H1 (cell line): ENCODE measurements around the gene TAOK1. TPM values are rescaled to one million over a fixed set of nuclear protein-coding genes. Genes with fewer than 3 reads are reported as not detected.

ENCODE experiments used
- CTCF ChIA-PET: fragments of 300-600 bp; sonication (Branson Sonifier 250); formaldehyde crosslinking; loops from one replicate; lab custom pipeline; 2021; ENCODE audit not compliant: partially characterized antibody; lab: Charles Lee
- POLR2A ChIA-PET: fragments of 300-600 bp; sonication (Branson Sonifier 250); formaldehyde crosslinking; loops from one replicate; lab custom pipeline; 2021; ENCODE audit warnings: inconsistent platforms; ENCODE audit not compliant: partially characterized antibody; lab: Charles Lee
- DNase-seq, 2 experiments: peaks; one replicate each; pipeline versions ENCODE4 v3.0.0 to v3.0.0-alpha.2; 2010 to 2022; ENCODE audit warnings: low spot score in 2 of 2, low read depth in 1 of 2, mixed read lengths in 1 of 2
- FAIRE-seq: peaks from 2 replicates; lab custom pipeline; 2011; peaks lifted over from hg19 to GRCh38; lab: Jason Lieb, UNC
- H2AFZ ChIP-seq: 2 replicates; pipeline ENCODE4 v1.8.1; 2012; ENCODE audit warnings: low read length, inconsistent platforms
- H2AK5ac ChIP-seq: 2 replicates; pipeline ENCODE4 v1.6.1; 2013; ENCODE audit warnings: low read depth, low read length
- H2BK120ac ChIP-seq: replicated peaks from 2 replicates; pipeline ENCODE3; 2013; ENCODE audit warnings: low read depth, low read length, inconsistent platforms
- H2BK12ac ChIP-seq: 2 replicates; pipeline ENCODE4 v1.6.1; 2013; ENCODE audit warnings: low read depth, low read length
- H2BK15ac ChIP-seq: 2 replicates; pipeline ENCODE4 v1.6.1; 2013; ENCODE audit warnings: low read length
- H2BK20ac ChIP-seq: 2 replicates; pipeline ENCODE4 v1.6.1; 2013; ENCODE audit warnings: low read length
- H2BK5ac ChIP-seq: 2 replicates; pipeline ENCODE4 v1.6.1; 2013; ENCODE audit warnings: low read depth, low read length
- H3K14ac ChIP-seq: 2 replicates; pipeline ENCODE4 v1.6.1; 2013; ENCODE audit warnings: inconsistent platforms; ENCODE audit not compliant: insufficient read length
- H3K18ac ChIP-seq: 2 replicates; pipeline ENCODE4 v1.6.1; 2013; ENCODE audit warnings: low read length; ENCODE audit errors: extremely low read depth
- H3K23ac ChIP-seq: 2 replicates; pipeline ENCODE4 v1.6.1; 2013; ENCODE audit warnings: inconsistent platforms; ENCODE audit not compliant: insufficient read length
- H3K23me2 ChIP-seq: 2 replicates; pipeline ENCODE4 v1.6.1; 2013; ENCODE audit warnings: low read depth, low read length
- H3K27ac ChIP-seq: 2 replicates; pipeline ENCODE4 v1.6.1; 2011; ENCODE audit warnings: low read depth, low read length, inconsistent platforms
- H3K27me3 ChIP-seq, 4 experiments: replicated peaks in 1 of 4; 1 replicate in 1 of 4; 2 replicates in 3 of 4; pipeline versions ENCODE4 v1.6.1 to v1.8.1; 2011 to 2013; ENCODE audit warnings: low read length in 3 of 4, mild to moderate bottlenecking in 3 of 4, inconsistent platforms in 2 of 4, mixed read lengths in 2 of 4, moderate library complexity in 1 of 4; ENCODE audit not compliant: control insufficient read depth in 3 of 4, insufficient read depth in 3 of 4; ENCODE audit errors: extremely low read depth in 1 of 4
- H3K36me3 ChIP-seq, 4 experiments: 2 replicates each; pipeline versions ENCODE4 v1.6.1 to v1.8.1; 2011 to 2013; ENCODE audit warnings: mild to moderate bottlenecking in 4 of 4, low read length in 3 of 4, moderate library complexity in 2 of 4, control low read depth in 1 of 4, inconsistent platforms in 1 of 4; ENCODE audit not compliant: insufficient read depth in 4 of 4, control insufficient read depth in 2 of 4
- H3K4ac ChIP-seq: replicated peaks from 2 replicates; pipeline ENCODE3; 2013; ENCODE audit warnings: low read length, low read depth, mixed read lengths, inconsistent platforms; ENCODE audit not compliant: insufficient read length
- H3K4me1 ChIP-seq, 4 experiments: replicated peaks in 1 of 4; 1 replicate in 1 of 4; 2 replicates in 3 of 4; pipeline versions ENCODE4 v1.6.1 to v1.8.1; 2011 to 2013; ENCODE audit warnings: low read length in 3 of 4, inconsistent platforms in 2 of 4, mixed read lengths in 1 of 4; ENCODE audit not compliant: insufficient read depth in 4 of 4, control insufficient read depth in 3 of 4
- H3K4me2 ChIP-seq, 2 experiments: 2 replicates each; pipeline versions ENCODE4 v1.6.1 to v1.8.1; 2011 to 2013; ENCODE audit warnings: low read depth in 2 of 2, low read length in 2 of 2, control low read depth in 1 of 2, inconsistent platforms in 1 of 2, mild to moderate bottlenecking in 1 of 2; ENCODE audit not compliant: insufficient read depth in 1 of 2
- H3K4me3 ChIP-seq, 4 experiments: fragments of 200-600, 300-600 bp in 1 of 4; sonication (generic), shearing (Covaris generic), sonication (Bioruptor Twin) in 1 of 4; 2 replicates each; pipeline versions ENCODE4 v1.5.1 to v1.8.1; 2011 to 2016; ENCODE audit warnings: low read length in 4 of 4, low read depth in 3 of 4, control low read depth in 2 of 4, inconsistent platforms in 2 of 4, mild to moderate bottlenecking in 2 of 4, mixed read lengths in 1 of 4, moderate library complexity in 1 of 4; ENCODE audit not compliant: insufficient read depth in 2 of 4; ENCODE audit errors: extremely low read depth in 1 of 4
- H3K56ac ChIP-seq: replicated peaks from 2 replicates; pipeline ENCODE3; 2013; ENCODE audit warnings: low read depth, mild to moderate bottlenecking, mixed read lengths, low read length, inconsistent platforms; ENCODE audit not compliant: insufficient read length
- H3K79me1 ChIP-seq: 2 replicates; pipeline ENCODE4 v1.6.1; 2013; ENCODE audit warnings: low read depth, low read length, control low read depth
- H3K79me2 ChIP-seq, 2 experiments: 2 replicates each; pipeline versions ENCODE4 v1.6.1 to v1.8.1; 2012 to 2013; ENCODE audit warnings: low read length in 2 of 2, mild to moderate bottlenecking in 2 of 2, inconsistent platforms in 1 of 2; ENCODE audit not compliant: insufficient read depth in 2 of 2, control insufficient read depth in 1 of 2
- H3K9ac ChIP-seq, 4 experiments: replicated peaks in 1 of 4; 1 replicate in 1 of 4; 2 replicates in 3 of 4; pipeline versions ENCODE4 v1.6.1 to v1.8.1; 2011 to 2013; ENCODE audit warnings: low read depth in 3 of 4, low read length in 3 of 4, control low read depth in 2 of 4, mild to moderate bottlenecking in 2 of 4, moderate library complexity in 2 of 4, inconsistent platforms in 1 of 4; ENCODE audit errors: extremely low read depth in 1 of 4
- H3K9me3 ChIP-seq, 2 experiments: 2 replicates each; pipeline versions ENCODE4 v1.6.1 to v1.8.1; 2012 to 2013; ENCODE audit warnings: mild to moderate bottlenecking in 2 of 2, moderate library complexity in 2 of 2, control low read depth in 1 of 2, inconsistent platforms in 1 of 2, low read depth in 1 of 2, low read length in 1 of 2, mixed read lengths in 1 of 2; ENCODE audit not compliant: insufficient read depth in 2 of 2
- H4K20me1 ChIP-seq, 2 experiments: replicated peaks in 1 of 2; 2 replicates each; pipeline versions ENCODE3 to v1.8.1; 2011 to 2013; ENCODE audit warnings: inconsistent platforms in 2 of 2, low read length in 2 of 2, mild to moderate bottlenecking in 1 of 2; ENCODE audit not compliant: insufficient read depth in 2 of 2, control insufficient read depth in 1 of 2
- H4K5ac ChIP-seq: 2 replicates; pipeline ENCODE4 v1.6.1; 2013; ENCODE audit warnings: low read length, low read depth, mixed read lengths, inconsistent platforms; ENCODE audit not compliant: insufficient read length
- H4K8ac ChIP-seq: 2 replicates; pipeline ENCODE4 v1.8.0; 2013; ENCODE audit warnings: mild to moderate bottlenecking, moderate library complexity, low read length, inconsistent platforms; ENCODE audit not compliant: insufficient read depth; ENCODE audit errors: extremely low read depth
- H4K91ac ChIP-seq: replicated peaks from 2 replicates; pipeline ENCODE3; 2013; ENCODE audit warnings: low read length, mixed read lengths, inconsistent platforms; ENCODE audit not compliant: insufficient read length
- BACH1 ChIP-seq: IDR thresholded peaks from 2 replicates; pipeline ENCODE4 v1.6.1; 2012; ENCODE audit warnings: low read length, improper control_type of control experiment
- NRF1 ChIP-seq: IDR thresholded peaks from 2 replicates; pipeline ENCODE4 v1.6.1; 2011; ENCODE audit warnings: mild to moderate bottlenecking, low read depth, low read length, improper control_type of control experiment
- SP1 ChIP-seq: IDR thresholded peaks from 2 replicates; pipeline ENCODE4 v1.6.1; 2011; ENCODE audit warnings: low read depth, low read length
- WGBS, 2 experiments: shearing (Covaris generic) in 1 of 2; methylation state at CpG; one replicate each; pipeline versions ENCODE4 v1.1.6 to v1.1.7; 2013 to 2015; ENCODE audit warnings: low lambda C conversion rate in 2 of 2, mixed read lengths in 2 of 2, inconsistent platforms in 1 of 2, low coverage in 1 of 2, missing lambda C conversion rate in 1 of 2; ENCODE audit not compliant: insufficient replicate concordance in 2 of 2, insufficient coverage in 1 of 2, insufficient read length in 1 of 2; ENCODE audit errors: extremely low coverage in 1 of 2, missing lambda C conversion rate in 1 of 2; 5-methylcytosine and 5-hydroxymethylcytosine counted together
- polyA plus RNA-seq, 7 experiments: library from polyadenylated mRNA; depleted of rRNA in 3 of 7; stranded (reverse) in 5 of 7; unstranded in 2 of 7; fragments of >200 nt in 5 of 7; fragments of 200-250 nt in 2 of 7; gene quantifications; 1 replicate in 5 of 7; 2 replicates in 1 of 7; 4 replicates in 1 of 7; pipeline versions ENCODE4 v1.2.1 to v1.2.3, GENCODE V29; 2011 to 2013; ENCODE audit warnings: missing spikeins in 2 of 7, mixed read lengths in 2 of 7
- total RNA-seq: library from RNA; stranded (reverse); fragmentation: NEBNext Ultra II Directional; extraction: Animal tissue kit (Norgen Biotek cat#: 25700); gene quantifications from 2 replicates; pipeline ENCODE4 v1.2.1, GENCODE V29; 2021
- TF ChIP-seq, protein P1 (sequence below), 3 experiments: IDR thresholded peaks; 1 replicate in 2 of 3; 2 replicates in 1 of 3; pipeline versions ENCODE4 v1.5.1 to v1.6.1; 2011; ENCODE audit warnings: low read length in 3 of 3, mild to moderate bottlenecking in 3 of 3, inconsistent platforms in 2 of 3, low read depth in 1 of 3, moderate library complexity in 1 of 3; ENCODE audit not compliant: insufficient read depth in 1 of 3; ENCODE audit errors: control extremely low read depth in 1 of 3

Gene TAOK1
- total and polyA plus RNA-seq, 2 of the 8 experiments (the other 6 are each of a cell fraction or from before 2014, with no cell fraction given), result 12.2 to 90.6 TPM

GRCh38 chr17:29345066-29345465 is 45.1 kb upstream of the TAOK1 start:
- Histone ChIP-seq H3K36me3 (no peaks in the 10 kb centered on the region), H2BK5ac (no peak overlapping the region), H2BK120ac (no peak overlapping the region), H3K14ac (no peak overlapping the region), H2AK5ac (no peak overlapping the region), H3K23ac (no peak overlapping the region), H4K20me1 (no peaks in the 10 kb centered on the region), H2BK20ac (no peak overlapping the region), H3K4me1 (no peaks in the 10 kb centered on the region), H3K4ac (no peak overlapping the region), H3K27me3 (no peaks in the 10 kb centered on the region), H3K18ac (no peak overlapping the region), H3K27ac (no peak overlapping the region), H4K5ac (no peak overlapping the region), H4K91ac (no peak overlapping the region), H2BK15ac (no peak overlapping the region), H2BK12ac (no peak overlapping the region), H3K4me3 (no peak overlapping the region), H3K9me3 (no peaks in the 10 kb centered on the region), H3K56ac (no peak overlapping the region), H3K23me2 (no peaks in the 10 kb centered on the region), H2AFZ (no peak overlapping the region), H3K79me1 (no peaks in the 10 kb centered on the region), H3K9ac (no peak overlapping the region), H3K79me2 (no peaks in the 10 kb centered on the region), H3K4me2 (no peak overlapping the region), H4K8ac (no peak overlapping the region)
- 90 to 100% methylated on average over 1 to 3 of the region's 3 CpGs for WGBS, 2 experiments
- no peak for FAIRE-seq
- CTCF ChIA-PET, result interaction anchor here (0.9 to 1.9 kb wide), 5 partner anchors 14 to 25 kb away, joined by 4 to 9 read pairs (median 5); no protein-coding TSS in a partner anchor
- DNase-seq, result no peak
- POLR2A ChIA-PET, result interaction anchor here (0.9 to 1.2 kb wide), 2 partner anchors 9 to 51 kb away, joined by 3 to 4 read pairs; partner anchors contain the start of gene NUFIP2
- TF ChIP-seq BACH1 (no peak), NRF1 (no peak), SP1 (no peak)
- TF ChIP-seq, protein P1, sequence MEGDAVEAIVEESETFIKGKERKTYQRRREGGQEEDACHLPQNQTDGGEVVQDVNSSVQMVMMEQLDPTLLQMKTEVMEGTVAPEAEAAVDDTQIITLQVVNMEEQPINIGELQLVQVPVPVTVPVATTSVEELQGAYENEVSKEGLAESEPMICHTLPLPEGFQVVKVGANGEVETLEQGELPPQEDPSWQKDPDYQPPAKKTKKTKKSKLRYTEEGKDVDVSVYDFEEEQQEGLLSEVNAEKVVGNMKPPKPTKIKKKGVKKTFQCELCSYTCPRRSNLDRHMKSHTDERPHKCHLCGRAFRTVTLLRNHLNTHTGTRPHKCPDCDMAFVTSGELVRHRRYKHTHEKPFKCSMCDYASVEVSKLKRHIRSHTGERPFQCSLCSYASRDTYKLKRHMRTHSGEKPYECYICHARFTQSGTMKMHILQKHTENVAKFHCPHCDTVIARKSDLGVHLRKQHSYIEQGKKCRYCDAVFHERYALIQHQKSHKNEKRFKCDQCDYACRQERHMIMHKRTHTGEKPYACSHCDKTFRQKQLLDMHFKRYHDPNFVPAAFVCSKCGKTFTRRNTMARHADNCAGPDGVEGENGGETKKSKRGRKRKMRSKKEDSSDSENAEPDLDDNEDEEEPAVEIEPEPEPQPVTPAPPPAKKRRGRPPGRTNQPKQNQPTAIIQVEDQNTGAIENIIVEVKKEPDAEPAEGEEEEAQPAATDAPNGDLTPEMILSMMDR (IDR thresholded peaks at IDR 0.05; ENCODE audit: control extremely low read depth in 1 of 3, insufficient read depth in 1 of 3, low read depth in 1 of 3, low read length in 3 of 3), result no peak
